ENCODE measurements around the gene C16orf96.

GRCh38 chr16:4580250-4580649 lies 24.1 kb downstream of the C16orf96 start:
- TF ChIP-seq CTCF (IDR thresholded peaks at IDR 0.05) (no peak), HMGA2 (CRISPR knock-in tag; IDR thresholded peaks at IDR 0.05) (no peak), ETV6 (CRISPR knock-in tag; IDR thresholded peaks at IDR 0.05) (no peak), ATF3 (CRISPR knock-in tag; conservative IDR thresholded peaks at IDR 0.05) (no peak)

Measured in WTC11 (cell line).